HEK293 (cell line): ENCODE results near the gene SRSF1.

ENCODE experiments used
- ELK4 ChIP-seq: IDR thresholded peaks from 2 replicates; pipeline ENCODE4 v1.6.1; 2011; ENCODE audit warnings: mild to moderate bottlenecking, low read depth, low read length, borderline replicate concordance
- GLI2 ChIP-seq: fragments of 450-650 bp; formaldehyde crosslinking; IDR thresholded peaks from 2 replicates; pipeline ENCODE4; 2017; ENCODE audit warnings: missing biosample characterization, missing genetic modification characterization, low read depth, borderline replicate concordance
- GLI4 ChIP-seq: fragments of 450-650 bp; formaldehyde crosslinking; IDR thresholded peaks from 2 replicates; pipeline ENCODE4 v1.5.1; 2016; ENCODE audit warnings: missing biosample characterization, missing genetic modification characterization
- GLIS2 ChIP-seq: fragments of 450-650 bp; formaldehyde crosslinking; IDR thresholded peaks from 2 replicates; pipeline ENCODE4 v1.5.1; 2016; ENCODE audit warnings: missing biosample characterization, missing genetic modification characterization
- KLF16 ChIP-seq: fragments of 450-650 bp; formaldehyde crosslinking; IDR thresholded peaks from 2 replicates; pipeline ENCODE4 v1.5.1; 2017; ENCODE audit warnings: missing biosample characterization, missing genetic modification characterization
- PATZ1 ChIP-seq: fragments of 450-650 bp; formaldehyde crosslinking; IDR thresholded peaks from 2 replicates; pipeline ENCODE4 v1.5.1; 2016; ENCODE audit warnings: missing biosample characterization, missing genetic modification characterization
- PBX3 ChIP-seq: sonication (generic); formaldehyde crosslinking; IDR thresholded peaks from 2 replicates; pipeline ENCODE4 v1.8.1; 2022; ENCODE audit warnings: mild to moderate bottlenecking, moderate library complexity, missing genetic modification reagents
- SETDB1 ChIP-seq: IDR thresholded peaks from one replicate; pipeline ENCODE4 v1.6.1; 2017; ENCODE audit warnings: mild to moderate bottlenecking, low read length, moderate library complexity, mixed read lengths; ENCODE audit not compliant: insufficient read length
- YY2 ChIP-seq: fragments of 450-650 bp; formaldehyde crosslinking; IDR thresholded peaks from 2 replicates; pipeline ENCODE4 v1.5.1; 2016; ENCODE audit warnings: missing biosample characterization, missing genetic modification characterization
- ZFP69B ChIP-seq: fragments of 450-650 bp; formaldehyde crosslinking; IDR thresholded peaks from 2 replicates; pipeline ENCODE4 v1.5.1; 2016; ENCODE audit warnings: missing biosample characterization, missing genetic modification characterization
- ZNF112 ChIP-seq: fragments of 450-650 bp; formaldehyde crosslinking; IDR thresholded peaks from 2 replicates; pipeline ENCODE4 v1.5.0; 2017; ENCODE audit warnings: missing biosample characterization, missing genetic modification characterization
- ZNF146 ChIP-seq: fragments of 450-650 bp; formaldehyde crosslinking; IDR thresholded peaks from 2 replicates; pipeline ENCODE4 v1.5.1; 2016; ENCODE audit warnings: missing biosample characterization, missing genetic modification characterization
- ZNF175 ChIP-seq: fragments of 450-650 bp; formaldehyde crosslinking; IDR thresholded peaks from 2 replicates; pipeline ENCODE4 v1.5.1; 2016; ENCODE audit warnings: missing biosample characterization, missing genetic modification characterization
- ZNF19 ChIP-seq: fragments of 450-650 bp; formaldehyde crosslinking; IDR thresholded peaks from 2 replicates; pipeline ENCODE4; 2016; ENCODE audit warnings: missing biosample characterization, missing genetic modification characterization, low read depth
- ZNF24 ChIP-seq: fragments of 450-650 bp; formaldehyde crosslinking; IDR thresholded peaks from 2 replicates; pipeline ENCODE4 v1.5.1; 2016; ENCODE audit warnings: missing biosample characterization, missing genetic modification characterization
- ZNF266 ChIP-seq: fragments of 450-650 bp; formaldehyde crosslinking; IDR thresholded peaks from 2 replicates; pipeline ENCODE4 v1.5.1; 2016; ENCODE audit warnings: missing biosample characterization, missing genetic modification characterization, low read depth
- ZNF280D ChIP-seq: fragments of 450-650 bp; formaldehyde crosslinking; IDR thresholded peaks from 2 replicates; pipeline ENCODE4 v1.5.1; 2016; ENCODE audit warnings: missing biosample characterization, missing genetic modification characterization
- ZNF350 ChIP-seq: fragments of 450-650 bp; formaldehyde crosslinking; IDR thresholded peaks from 2 replicates; pipeline ENCODE4 v1.5.0; 2017; ENCODE audit warnings: missing biosample characterization, mild to moderate bottlenecking, missing genetic modification characterization
- ZNF354C ChIP-seq: fragments of 450-650 bp; formaldehyde crosslinking; IDR thresholded peaks from 2 replicates; pipeline ENCODE4 v1.5.1; 2016; ENCODE audit warnings: missing biosample characterization, missing genetic modification characterization, low read depth, borderline replicate concordance
- ZNF391 ChIP-seq: fragments of 450-650 bp; formaldehyde crosslinking; IDR thresholded peaks from 2 replicates; pipeline ENCODE4 v1.5.1; 2016; ENCODE audit warnings: low read depth, missing biosample characterization, missing genetic modification characterization, borderline replicate concordance
- ZNF433 ChIP-seq: fragments of 450-650 bp; formaldehyde crosslinking; IDR thresholded peaks from 2 replicates; pipeline ENCODE4 v1.5.1; 2016; ENCODE audit warnings: missing biosample characterization, missing genetic modification characterization, low read depth
- ZNF48 ChIP-seq: fragments of 450-650 bp; formaldehyde crosslinking; IDR thresholded peaks from 2 replicates; pipeline ENCODE4 v1.5.1; 2016; ENCODE audit warnings: missing biosample characterization, missing genetic modification characterization
- ZNF530 ChIP-seq: fragments of 450-650 bp; formaldehyde crosslinking; IDR thresholded peaks from 2 replicates; pipeline ENCODE4 v1.5.1; 2016; ENCODE audit warnings: low read depth, missing biosample characterization, missing genetic modification characterization
- ZNF561 ChIP-seq: fragments of 450-650 bp; IDR thresholded peaks from 2 replicates; pipeline ENCODE4 v1.5.1; 2018; ENCODE audit warnings: missing biosample characterization, missing genetic modification characterization, borderline replicate concordance
- ZNF580 ChIP-seq: fragments of 450-650 bp; formaldehyde crosslinking; IDR thresholded peaks from 2 replicates; pipeline ENCODE4 v1.5.1; 2016; ENCODE audit warnings: missing biosample characterization, missing genetic modification characterization
- ZNF639 ChIP-seq: fragments of 450-650 bp; formaldehyde crosslinking; IDR thresholded peaks from 2 replicates; pipeline ENCODE4 v1.5.1; 2016; ENCODE audit warnings: missing biosample characterization, missing genetic modification characterization
- ZNF654 ChIP-seq: fragments of 450-650 bp; formaldehyde crosslinking; IDR thresholded peaks from 2 replicates; pipeline ENCODE4 v1.5.1; 2016; ENCODE audit warnings: low read depth, missing biosample characterization, missing genetic modification characterization
- ZNF660 ChIP-seq: fragments of 450-650 bp; IDR thresholded peaks from 2 replicates; pipeline ENCODE4 v1.5.1; 2018; ENCODE audit warnings: missing biosample characterization, mild to moderate bottlenecking, missing genetic modification characterization
- ZNF664 ChIP-seq: fragments of 450-650 bp; formaldehyde crosslinking; IDR thresholded peaks from 2 replicates; pipeline ENCODE4 v1.5.1; 2016; ENCODE audit warnings: missing biosample characterization, missing genetic modification characterization
- ZNF701 ChIP-seq: fragments of 450-650 bp; formaldehyde crosslinking; IDR thresholded peaks from 2 replicates; pipeline ENCODE4 v1.5.1; 2016; ENCODE audit warnings: missing biosample characterization, missing genetic modification characterization
- ZNF837 ChIP-seq: fragments of 450-650 bp; formaldehyde crosslinking; IDR thresholded peaks from 2 replicates; pipeline ENCODE4 v1.5.1; 2016; ENCODE audit warnings: missing biosample characterization, missing genetic modification characterization
- ZNF843 ChIP-seq: fragments of 450-650 bp; formaldehyde crosslinking; IDR thresholded peaks from 2 replicates; pipeline ENCODE4 v1.5.1; 2016; ENCODE audit warnings: missing biosample characterization, missing genetic modification characterization

Gene SRSF1

GRCh38 chr17:57987581-57988300 is 19.3 kb downstream of the SRSF1 start, which contains the start of gene VEZF1 (continued):
- TF ChIP-seq GLI4 (tag by site-specific recombination), result no peak; the same call in 1 of the 2 replicates
- no peak for TF ChIP-seq PBX3 (CRISPR knock-in tag)
- no peak for TF ChIP-seq GLI2 (tag by site-specific recombination)
- peak; percentile 78; the same call in 1 of the 2 replicates for TF ChIP-seq ZNF561
- TF ChIP-seq ZNF112 (tag by site-specific recombination), result no peak
- no peak for TF ChIP-seq ZNF350
- no peak for TF ChIP-seq ZNF530
- TF ChIP-seq GLIS2 (tag by site-specific recombination), result peak; percentile 95
- peak; percentile 64 for TF ChIP-seq ZNF580
- TF ChIP-seq ZNF19 (tag by site-specific recombination), result no peak
- TF ChIP-seq ZFP69B (tag by site-specific recombination), result no peak; the same call in 1 of the 2 replicates
- TF ChIP-seq ZNF433 (tag by site-specific recombination), result no peak
- TF ChIP-seq ZNF654 (tag by site-specific recombination), result no peak
- no peak for TF ChIP-seq SETDB1
- TF ChIP-seq ZNF701 (tag by site-specific recombination), result no peak
- TF ChIP-seq ZNF354C (tag by site-specific recombination), result no peak
- peak; percentile 54 for TF ChIP-seq ZNF146 (tag by site-specific recombination)
- peak; percentile 95 for TF ChIP-seq PATZ1 (tag by site-specific recombination)
- no peak for TF ChIP-seq ZNF48 (tag by site-specific recombination)
- peak; percentile 89 for TF ChIP-seq ZNF391 (tag by site-specific recombination)
- TF ChIP-seq ZNF843 (tag by site-specific recombination), result peak; percentile 51; the same call in 1 of the 2 replicates
- TF ChIP-seq ZNF639 (tag by site-specific recombination), result peak; percentile 59; the same call in 1 of the 2 replicates
- TF ChIP-seq ZNF660 (tag by site-specific recombination), result 0 out of 2 replicates have a peak, but pooled peaks have one; percentile 37
- TF ChIP-seq YY2 (tag by site-specific recombination), result no peak
- no peak for TF ChIP-seq ZNF175 (tag by site-specific recombination)
- no peak for TF ChIP-seq ELK4
- peak; percentile 58; the same call in 1 of the 2 replicates for TF ChIP-seq ZNF24 (tag by site-specific recombination)
- no peak for TF ChIP-seq ZNF280D (tag by site-specific recombination)
- peak; percentile 91; the same call in 1 of the 2 replicates for TF ChIP-seq ZNF837 (tag by site-specific recombination)
- 0 out of 2 replicates have a peak, but pooled peaks have one; percentile 8 for TF ChIP-seq ZNF664 (tag by site-specific recombination)
- TF ChIP-seq ZNF266 (tag by site-specific recombination), result no peak
- TF ChIP-seq KLF16 (tag by site-specific recombination), result peak; percentile 84
